Sigmoid colon (tissue), 7 donors: Measurements from ENCODE around the gene CTNNA2. TPM values are rescaled to one million over a fixed set of nuclear protein-coding genes. Genes with fewer than 3 reads are reported as not detected.

ENCODE experiments used
- DNase-seq: peaks from one replicate; pipeline ENCODE4 v3.0.0-alpha.2; 2019
- H3K27ac ChIP-seq, 4 donors: fragments of 200-600 bp; sonication (generic); one replicate each; pipeline ENCODE4 v1.5.1; 2016 to 2019; ENCODE audit warnings: mild to moderate bottlenecking in 1 of 4
- H3K27me3 ChIP-seq, 3 donors: fragments of 200-600 bp; sonication (generic); one replicate each; pipeline ENCODE4 v1.5.1; 2019; ENCODE audit warnings: mild to moderate bottlenecking in 1 of 3
- H3K36me3 ChIP-seq, 4 donors: fragments of 200-600 bp; sonication (generic); one replicate each; pipeline ENCODE4 v1.5.1; 2016 to 2019
- H3K4me1 ChIP-seq, 4 donors: fragments of 200-600 bp; sonication (generic); one replicate each; pipeline ENCODE4 v1.5.1; 2017 to 2019
- H3K4me3 ChIP-seq, 4 donors: fragments of 200-600 bp; sonication (generic); one replicate each; pipeline ENCODE4 v1.5.1; 2017 to 2019; ENCODE audit warnings: mild to moderate bottlenecking in 2 of 4, moderate library complexity in 1 of 4
- H3K9me3 ChIP-seq, 4 donors: fragments of 200-600 bp in 3 of 4; sonication (generic) in 3 of 4; one replicate each; pipeline versions ENCODE4 v1.5.1 to v1.6.1; 2013 to 2019
- EP300 ChIP-seq, 4 donors: sonication (generic); formaldehyde crosslinking; IDR thresholded peaks; one replicate each; pipeline ENCODE4 v1.6.1; 2017; ENCODE audit warnings: antibody characterized with exemption in 4 of 4
- POLR2A ChIP-seq, 2 donors: fragments of 450-650 bp; IDR thresholded peaks; one replicate each; pipeline ENCODE4 v1.6.1; 2016; ENCODE audit warnings: antibody characterized with exemption in 2 of 2, mild to moderate bottlenecking in 2 of 2, moderate library complexity in 2 of 2
- POLR2AphosphoS5 ChIP-seq, 4 donors: sonication (generic); formaldehyde crosslinking; IDR thresholded peaks; one replicate each; pipeline ENCODE4 v1.6.1; 2017; ENCODE audit warnings: antibody characterized with exemption in 4 of 4
- WGBS, 2 donors: extraction: QIAGEN DNeasy Blood & Tissue Kit; methylation state at CpG; one replicate each; pipeline ENCODE4 v1.1.7; 2013; 5-methylcytosine and 5-hydroxymethylcytosine counted together
- intact Hi-C: fragments of 100-400 bp; cut with DNase I; formaldehyde crosslinking; loops from one replicate; pipeline ENCODE4 v1.15.1; 2023
- polyA plus RNA-seq, 3 donors: library from polyadenylated mRNA; stranded (reverse); fragments of 200-250 nt; gene quantifications; one replicate each; pipeline ENCODE4 v1.2.3, GENCODE V29; 2013
- total RNA-seq, 4 donors: library from RNA; depleted of rRNA; stranded (reverse); fragments of >200 nt; gene quantifications; one replicate each; pipeline ENCODE4 v1.1.0, GENCODE V29; 2016
- TF ChIP-seq, protein P1 (sequence below), 4 experiments: fragments of 450-650 bp in 3 of 4; fragments of 200-600 bp in 1 of 4; IDR thresholded peaks; one replicate each; pipeline ENCODE4 v1.5.1; 2016 to 2019; ENCODE audit warnings: antibody characterized with exemption in 4 of 4, mild to moderate bottlenecking in 3 of 4, moderate library complexity in 2 of 4
- donor health status: healthy with polysubstance abuse.
- donor health status: Bipolar disorder and iron deficiency.
- donor health status: healthy.

CTNNA2 gene
- total and polyA plus RNA-seq, 7 donors, result 1.4 to 8.6 (median 3.8) TPM; not detected in 2

DNA sequence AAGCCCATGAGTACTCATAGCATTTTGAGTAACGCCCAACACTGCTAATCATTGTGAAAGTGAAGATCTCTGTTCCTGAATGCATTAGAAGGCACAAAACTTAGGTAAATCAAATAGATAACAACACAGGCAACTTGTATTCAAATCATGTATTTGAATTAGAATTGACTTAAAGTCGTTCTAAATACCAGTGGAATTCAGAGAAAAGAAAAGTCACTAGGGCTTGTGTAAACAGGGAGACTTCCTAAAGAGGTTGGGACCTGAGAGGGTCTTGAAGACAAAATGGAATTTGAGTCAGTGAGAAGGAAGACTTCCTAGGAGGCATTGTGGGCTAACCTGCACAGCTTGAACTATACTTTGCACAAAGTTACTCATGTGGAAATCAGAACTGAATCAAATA, 127.2 kb downstream of the CTNNA2 start:
- intact Hi-C loops, result no loop called here
- DNase-seq, result no peak
- Histone ChIP-seq H3K4me3 (no peak overlapping the region), H3K9me3 (no peaks in the 10 kb centered on the region), H3K27me3 (no peaks in the 10 kb centered on the region), H3K27ac (no peak overlapping the region), H3K36me3 (no peaks in the 10 kb centered on the region), H3K4me1 (no peaks in the 10 kb centered on the region)
- 54 to 59% methylated on average over 2 of the region's 2 CpGs for WGBS, 2 donors
- TF ChIP-seq EP300 (IDR thresholded peaks at IDR 0.05), result no peak
- TF ChIP-seq POLR2A (IDR thresholded peaks at IDR 0.05), result no peak
- no peak for TF ChIP-seq POLR2AphosphoS5 (IDR thresholded peaks at IDR 0.05)
- TF ChIP-seq, protein P1, sequence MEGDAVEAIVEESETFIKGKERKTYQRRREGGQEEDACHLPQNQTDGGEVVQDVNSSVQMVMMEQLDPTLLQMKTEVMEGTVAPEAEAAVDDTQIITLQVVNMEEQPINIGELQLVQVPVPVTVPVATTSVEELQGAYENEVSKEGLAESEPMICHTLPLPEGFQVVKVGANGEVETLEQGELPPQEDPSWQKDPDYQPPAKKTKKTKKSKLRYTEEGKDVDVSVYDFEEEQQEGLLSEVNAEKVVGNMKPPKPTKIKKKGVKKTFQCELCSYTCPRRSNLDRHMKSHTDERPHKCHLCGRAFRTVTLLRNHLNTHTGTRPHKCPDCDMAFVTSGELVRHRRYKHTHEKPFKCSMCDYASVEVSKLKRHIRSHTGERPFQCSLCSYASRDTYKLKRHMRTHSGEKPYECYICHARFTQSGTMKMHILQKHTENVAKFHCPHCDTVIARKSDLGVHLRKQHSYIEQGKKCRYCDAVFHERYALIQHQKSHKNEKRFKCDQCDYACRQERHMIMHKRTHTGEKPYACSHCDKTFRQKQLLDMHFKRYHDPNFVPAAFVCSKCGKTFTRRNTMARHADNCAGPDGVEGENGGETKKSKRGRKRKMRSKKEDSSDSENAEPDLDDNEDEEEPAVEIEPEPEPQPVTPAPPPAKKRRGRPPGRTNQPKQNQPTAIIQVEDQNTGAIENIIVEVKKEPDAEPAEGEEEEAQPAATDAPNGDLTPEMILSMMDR (IDR thresholded peaks at IDR 0.05), result no peak

DNA sequence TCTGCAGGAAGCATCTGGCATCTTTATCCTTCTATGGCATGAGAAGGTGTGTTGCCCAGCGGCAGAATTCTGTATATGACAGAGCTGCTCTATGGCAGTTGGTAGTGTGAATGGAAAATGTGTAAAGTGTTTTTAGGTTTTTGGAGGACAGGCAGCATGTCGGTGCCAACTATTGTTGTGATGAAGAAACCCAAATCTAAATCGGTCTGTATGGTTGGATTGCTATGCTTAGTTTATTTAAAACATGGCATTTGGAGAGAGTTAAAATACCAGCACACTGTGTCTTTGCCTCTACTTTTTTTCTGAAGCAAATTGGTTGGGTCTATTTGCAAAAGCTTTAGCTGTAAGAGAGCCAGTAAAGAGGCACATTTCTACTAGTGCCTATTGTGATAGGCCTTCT, 136.7 kb downstream of the CTNNA2 start:
- TF ChIP-seq POLR2AphosphoS5 (IDR thresholded peaks at IDR 0.05) (no peak), POLR2A (IDR thresholded peaks at IDR 0.05) (no peak), EP300 (IDR thresholded peaks at IDR 0.05) (no peak)
- TF ChIP-seq, protein P1 (IDR thresholded peaks at IDR 0.05), result no peak
- Histone ChIP-seq H3K9me3 (no peaks in the 10 kb centered on the region), H3K4me1 (no peaks in the 10 kb centered on the region), H3K4me3 (no peak overlapping the region), H3K36me3 (no peaks in the 10 kb centered on the region), H3K27me3 (no peaks in the 10 kb centered on the region), H3K27ac (no peak overlapping the region)
- intact Hi-C loops, result no loop called here
- DNase-seq, result no peak
- 93 to 94% methylated on average over 3 of the region's 3 CpGs for WGBS, 2 donors

DNA sequence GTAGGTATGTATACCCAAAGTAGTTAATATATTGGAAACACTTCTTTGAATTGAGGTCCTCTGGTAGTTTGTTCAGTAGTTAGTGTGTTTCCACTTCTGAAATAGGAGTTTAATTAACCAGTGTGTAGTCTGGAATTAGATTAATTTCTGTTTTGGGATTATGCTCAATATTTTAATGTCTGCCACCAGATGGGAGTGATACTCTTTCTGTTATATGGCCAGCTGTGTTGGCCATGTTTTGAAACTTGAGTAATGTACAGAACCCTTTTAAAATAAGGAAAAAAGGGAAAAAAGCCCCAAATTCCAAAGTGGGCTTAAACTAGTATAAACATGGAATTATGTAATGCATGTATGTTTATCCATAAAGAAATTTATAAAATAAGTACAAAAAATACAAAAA, 147.7 kb downstream of the CTNNA2 start:
- intact Hi-C loops, result no loop called here
- Histone ChIP-seq H3K4me3 (no peak overlapping the region), H3K4me1 (no peaks in the 10 kb centered on the region), H3K27me3 (no peaks in the 10 kb centered on the region), H3K9me3 (no peaks in the 10 kb centered on the region), H3K36me3 (no peaks in the 10 kb centered on the region), H3K27ac (no peak overlapping the region)
- no peak for DNase-seq
- TF ChIP-seq POLR2AphosphoS5 (IDR thresholded peaks at IDR 0.05), result no peak
- TF ChIP-seq, protein P1 (IDR thresholded peaks at IDR 0.05), result no peak
- TF ChIP-seq EP300 (IDR thresholded peaks at IDR 0.05), result no peak
- TF ChIP-seq POLR2A (IDR thresholded peaks at IDR 0.05), result no peak

DNA sequence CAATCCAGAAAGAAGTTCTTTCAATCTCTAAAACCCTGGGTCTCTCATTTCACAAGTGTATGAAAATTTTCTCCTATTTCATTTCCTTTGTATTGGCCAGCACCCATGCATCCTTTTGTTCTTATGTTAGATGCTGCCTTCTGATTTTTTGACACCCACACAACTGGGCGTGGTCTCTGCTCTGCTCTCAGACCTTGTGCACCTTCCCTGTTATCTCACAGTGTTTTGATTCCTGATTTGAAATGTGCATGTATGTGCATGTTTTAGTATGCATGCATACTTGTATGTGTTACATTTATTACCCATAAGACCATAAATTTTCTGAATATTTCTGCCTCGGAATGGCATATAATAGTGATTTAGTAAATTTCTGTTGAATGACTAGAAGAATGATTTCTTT, 152.2 kb downstream of the CTNNA2 start:
- intact Hi-C loops, result no loop called here
- Histone ChIP-seq H3K9me3 (no peaks in the 10 kb centered on the region), H3K27me3 (no peaks in the 10 kb centered on the region), H3K4me3 (no peak overlapping the region), H3K27ac (no peak overlapping the region), H3K4me1 (no peaks in the 10 kb centered on the region), H3K36me3 (no peaks in the 10 kb centered on the region)
- TF ChIP-seq, protein P1 (IDR thresholded peaks at IDR 0.05), result no peak
- TF ChIP-seq POLR2AphosphoS5 (IDR thresholded peaks at IDR 0.05) (no peak), POLR2A (IDR thresholded peaks at IDR 0.05) (no peak), EP300 (IDR thresholded peaks at IDR 0.05) (no peak)
- WGBS, 2 donors, result 73 to 79% methylated on average over 2 of the region's 2 CpGs
- no peak for DNase-seq

DNA sequence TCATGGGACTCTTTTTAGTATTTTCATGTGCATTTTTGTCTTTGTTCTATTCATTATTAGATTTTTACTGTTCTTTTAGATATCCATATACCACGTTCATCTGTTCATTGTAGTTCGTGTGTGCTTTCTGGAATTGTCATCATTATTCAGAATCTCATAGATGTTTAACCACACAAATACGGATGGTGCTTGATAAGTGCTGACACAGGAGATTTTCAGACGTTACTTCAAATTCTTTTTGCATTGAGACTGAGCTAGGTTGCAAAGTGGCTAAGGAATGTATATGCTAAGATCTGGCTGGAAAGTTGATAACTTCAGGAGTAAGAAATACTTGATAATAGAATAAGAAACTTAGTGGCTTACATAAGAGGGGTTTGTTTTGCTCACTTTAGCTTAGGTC, 153.6 kb downstream of the CTNNA2 start:
- no peak for DNase-seq
- no peaks in the 10 kb centered on the region for H3K4me1 ChIP-seq
- no peak overlapping the region for H3K27ac ChIP-seq
- H3K9me3 ChIP-seq, result no peaks in the 10 kb centered on the region
- H3K4me3 ChIP-seq, result no peak overlapping the region
- 84 to 86% methylated on average over 4 of the region's 4 CpGs for WGBS, 2 donors
- TF ChIP-seq, protein P1 (IDR thresholded peaks at IDR 0.05), result no peak
- intact Hi-C loops, result no loop called here
- no peaks in the 10 kb centered on the region for H3K27me3 ChIP-seq
- H3K36me3 ChIP-seq, result no peaks in the 10 kb centered on the region
